H4 (cell line): ENCODE results near the gene HS3ST3B1. TPM values are rescaled to one million over a fixed set of nuclear protein-coding genes. Genes with fewer than 3 reads are reported as not detected.

Experiments used
- DNase-seq: peaks from one replicate; pipeline ENCODE4 v3.0.0-alpha.2; 2015; ENCODE audit warnings: low spot score
- total RNA-seq: library from RNA; depleted of rRNA; stranded (reverse); fragments of >200 nt; shearing (Covaris generic); gene quantifications from 2 replicates; pipeline ENCODE4 v1.2.3, GENCODE V29; 2014

The HS3ST3B1 gene
- total RNA-seq, 1 experiment from 2014 or later, result 9.8 TPM

DNA sequence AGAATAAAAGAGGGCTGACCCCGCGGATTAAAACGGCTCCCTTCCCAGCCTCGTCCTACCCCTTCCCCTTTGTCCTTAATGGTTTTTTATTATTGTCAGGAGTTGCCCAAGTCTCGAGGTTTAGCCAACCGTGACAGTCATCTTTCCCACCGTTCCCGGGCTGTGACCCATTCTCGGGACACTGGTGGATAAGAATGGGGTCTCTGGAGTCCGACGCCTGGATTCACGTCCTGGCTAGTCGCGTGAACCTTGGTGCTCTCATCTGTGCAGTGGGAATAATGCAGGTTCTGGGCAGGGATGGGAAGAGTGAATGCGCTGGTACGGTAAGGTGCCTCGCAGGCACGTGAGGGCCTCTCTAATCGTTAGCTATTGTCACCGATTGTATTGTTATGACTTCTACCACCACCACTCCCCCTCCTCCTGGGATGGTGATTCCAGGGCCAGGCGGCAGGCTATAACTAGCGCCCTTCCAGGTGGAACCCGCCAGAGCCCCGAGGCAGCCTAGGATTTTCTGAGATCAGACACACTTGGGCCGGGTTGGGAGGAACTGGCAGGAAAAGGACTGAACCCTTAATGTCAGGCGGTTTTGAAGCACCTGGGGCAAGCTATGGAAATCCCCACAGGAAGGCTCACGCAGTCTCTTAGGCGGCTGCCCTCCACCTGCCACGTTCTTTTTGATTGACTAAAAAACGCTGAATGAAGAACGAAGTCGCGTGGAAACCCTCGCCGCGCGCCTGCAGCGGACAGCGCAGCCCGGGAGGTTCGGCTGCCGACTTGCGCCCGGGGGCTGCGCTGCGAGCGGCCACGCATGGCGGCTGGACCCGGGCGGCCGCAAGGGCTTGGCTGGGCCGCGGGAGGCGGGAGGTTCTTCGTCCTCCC is 2.7 kb downstream of the HS3ST3B1 start:
- no peak for DNase-seq

GRCh38 chr17:14304222-14304772 is 3.4 kb downstream of the HS3ST3B1 start:
- peak; percentile 18 for DNase-seq

DNA sequence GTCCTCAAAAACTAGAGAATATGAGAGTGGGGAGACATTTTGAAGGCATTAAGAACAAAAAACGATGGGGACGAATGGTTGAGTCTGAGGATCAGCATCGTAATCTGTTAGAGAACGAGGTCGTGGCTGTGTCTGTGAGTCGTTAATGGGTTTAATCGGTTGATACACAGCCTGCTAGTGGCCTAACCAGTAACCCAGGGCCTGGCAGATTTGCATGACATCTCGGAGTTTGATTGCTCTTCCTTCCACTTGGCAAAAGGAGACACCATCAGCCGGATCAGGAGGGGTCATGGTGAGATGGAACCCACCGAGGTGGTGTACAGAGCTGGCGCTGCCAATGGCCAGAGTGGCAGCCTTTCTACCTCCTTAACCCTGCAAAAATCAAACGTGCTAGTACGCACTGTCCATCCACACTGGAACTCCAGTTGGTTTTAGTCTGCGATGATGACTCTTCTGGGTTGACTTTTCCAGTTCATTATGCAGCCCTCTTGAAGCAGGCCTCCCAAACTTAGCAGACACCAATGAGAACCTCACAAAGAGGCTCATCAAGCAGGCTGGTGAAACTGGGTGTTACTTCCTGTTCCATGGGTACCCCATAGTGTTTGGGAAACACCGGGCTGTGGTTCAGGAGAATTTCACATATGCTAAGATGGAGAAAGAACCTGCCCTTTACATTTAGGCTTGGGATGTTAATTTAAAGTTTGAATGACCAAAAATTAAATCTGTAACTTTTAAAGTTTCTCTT is 4.1 kb downstream of the HS3ST3B1 start:
- DNase-seq, result peak; percentile 48

GRCh38 chr17:14305785-14306496 is 5.1 kb downstream of the HS3ST3B1 start:
- no peak for DNase-seq

DNA sequence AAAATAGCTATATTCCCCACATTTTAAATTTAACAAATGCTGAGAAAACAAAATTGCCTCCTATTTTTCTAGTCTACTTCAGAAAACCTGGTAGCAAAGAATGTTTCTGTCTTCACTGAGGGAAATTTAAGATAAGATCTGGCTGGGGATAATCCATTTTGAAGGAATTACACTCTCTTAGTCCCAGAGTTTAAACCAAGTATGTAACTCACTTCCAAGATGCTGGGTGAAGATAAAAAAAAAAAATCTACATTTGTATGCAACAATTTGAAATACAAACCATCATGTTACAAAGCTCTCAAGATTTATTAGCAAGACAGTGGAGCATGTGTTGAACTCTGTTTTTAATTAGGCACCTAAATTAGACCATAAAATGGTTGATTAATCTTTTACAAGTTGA is 5.7 kb downstream of the HS3ST3B1 start:
- no peak for DNase-seq

DNA sequence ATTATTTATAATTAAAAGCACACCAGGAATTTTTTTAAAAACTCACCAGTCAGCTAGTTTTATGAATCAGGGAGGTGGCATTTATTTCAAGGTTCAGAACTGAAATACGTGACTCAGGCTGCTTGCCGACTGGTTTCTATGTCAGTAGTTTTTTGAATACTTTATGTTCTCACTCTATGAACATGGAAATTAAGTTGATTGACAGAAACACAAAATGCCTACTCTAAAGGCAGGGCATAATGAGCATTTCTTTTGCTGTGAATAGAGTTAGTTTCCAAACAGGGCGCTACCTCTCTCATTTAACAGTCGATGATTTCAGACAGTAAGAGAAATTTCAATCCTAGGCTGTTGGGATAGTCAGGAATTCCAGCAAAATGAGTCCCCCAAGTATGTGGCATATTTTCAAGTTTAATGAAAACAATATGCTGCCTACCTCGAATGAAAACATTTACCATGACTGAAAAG is 6.7 kb downstream of the HS3ST3B1 start:
- DNase-seq, result peak; percentile 26

GRCh38 chr17:14308636-14308964 is 7.7 kb downstream of the HS3ST3B1 start:
- DNase-seq, result peak; percentile 28

- DNase-seq, result peak; percentile 97
These were observed 8.3 kb downstream of the HS3ST3B1 start for GRCh38 chr17:14308965-14309879.

GRCh38 chr17:14310101-14310500 is 9.2 kb downstream of the HS3ST3B1 start:
- DNase-seq, result no peak

GRCh38 chr17:14310605-14311004 is 9.7 kb downstream of the HS3ST3B1 start:
- DNase-seq, result no peak

DNA sequence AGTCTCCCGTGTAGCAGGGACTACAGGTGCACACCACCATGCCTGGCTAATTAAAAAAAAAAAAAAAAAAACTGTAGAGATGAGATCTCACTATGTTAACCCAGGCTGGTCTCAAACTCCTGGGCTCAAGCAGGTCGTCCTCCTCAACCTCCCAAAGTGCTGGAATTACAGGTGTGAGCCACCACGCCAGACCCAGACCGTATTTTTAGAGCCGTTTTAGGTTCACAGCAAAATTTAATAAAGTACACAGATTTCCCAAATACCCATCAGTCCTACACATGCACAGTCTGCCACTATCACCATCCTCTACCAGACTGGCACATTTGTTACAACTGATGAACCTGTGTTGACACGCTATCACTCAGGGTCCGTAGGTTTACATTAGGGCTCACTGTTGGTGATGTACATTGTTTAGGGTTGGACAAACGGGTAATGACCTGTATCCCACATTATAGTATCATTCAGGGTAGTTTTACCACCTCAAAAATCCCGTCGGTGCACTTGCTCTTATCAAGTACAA is 10.4 kb downstream of the HS3ST3B1 start:
- DNase-seq, result no peak

DNA sequence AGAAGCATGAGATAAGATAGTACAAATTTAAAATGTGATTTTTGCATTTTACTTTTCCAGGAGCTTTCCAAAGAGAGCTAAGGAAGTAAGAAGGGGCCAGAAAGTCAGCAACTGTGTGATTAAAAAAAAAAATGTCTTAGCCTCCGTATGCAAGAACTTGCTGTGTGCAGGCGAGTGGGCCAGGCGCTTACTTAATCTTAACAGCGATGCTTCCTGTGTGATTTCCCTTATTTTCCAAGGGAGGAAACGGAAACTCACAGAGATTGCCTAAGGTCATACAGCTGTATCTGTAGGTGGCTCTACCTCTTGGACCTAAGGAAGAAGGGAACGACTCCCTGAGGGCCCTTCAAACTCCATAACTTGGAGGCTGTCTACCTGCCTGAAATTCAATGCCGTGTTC is 11.1 kb downstream of the HS3ST3B1 start:
- DNase-seq, result no peak

DNA sequence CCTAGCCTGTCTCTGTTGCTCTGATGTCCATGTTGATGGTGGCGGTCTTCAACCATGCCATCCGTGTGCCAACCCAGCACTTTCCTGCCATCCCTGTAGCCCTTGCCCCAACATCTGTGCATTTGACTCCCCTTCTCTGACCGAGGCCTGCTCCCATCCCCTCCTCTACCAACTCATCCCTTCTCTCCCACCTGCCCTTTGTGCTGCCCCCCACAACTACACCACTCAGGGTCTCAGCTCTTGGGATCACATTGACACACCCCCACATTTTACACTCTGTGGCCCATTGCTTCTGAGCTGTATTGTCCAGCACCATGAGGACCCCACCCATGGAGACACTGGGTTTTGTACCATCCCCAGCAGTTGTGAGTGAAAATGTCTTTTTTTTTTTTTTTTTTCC is 11.6 kb downstream of the HS3ST3B1 start:
- DNase-seq, result no peak

GRCh38 chr17:14316126-14316832 is 15.4 kb downstream of the HS3ST3B1 start:
- peak; percentile 82 for DNase-seq

GRCh38 chr17:14317383-14317782 is 16.5 kb downstream of the HS3ST3B1 start:
- DNase-seq, result no peak

DNA sequence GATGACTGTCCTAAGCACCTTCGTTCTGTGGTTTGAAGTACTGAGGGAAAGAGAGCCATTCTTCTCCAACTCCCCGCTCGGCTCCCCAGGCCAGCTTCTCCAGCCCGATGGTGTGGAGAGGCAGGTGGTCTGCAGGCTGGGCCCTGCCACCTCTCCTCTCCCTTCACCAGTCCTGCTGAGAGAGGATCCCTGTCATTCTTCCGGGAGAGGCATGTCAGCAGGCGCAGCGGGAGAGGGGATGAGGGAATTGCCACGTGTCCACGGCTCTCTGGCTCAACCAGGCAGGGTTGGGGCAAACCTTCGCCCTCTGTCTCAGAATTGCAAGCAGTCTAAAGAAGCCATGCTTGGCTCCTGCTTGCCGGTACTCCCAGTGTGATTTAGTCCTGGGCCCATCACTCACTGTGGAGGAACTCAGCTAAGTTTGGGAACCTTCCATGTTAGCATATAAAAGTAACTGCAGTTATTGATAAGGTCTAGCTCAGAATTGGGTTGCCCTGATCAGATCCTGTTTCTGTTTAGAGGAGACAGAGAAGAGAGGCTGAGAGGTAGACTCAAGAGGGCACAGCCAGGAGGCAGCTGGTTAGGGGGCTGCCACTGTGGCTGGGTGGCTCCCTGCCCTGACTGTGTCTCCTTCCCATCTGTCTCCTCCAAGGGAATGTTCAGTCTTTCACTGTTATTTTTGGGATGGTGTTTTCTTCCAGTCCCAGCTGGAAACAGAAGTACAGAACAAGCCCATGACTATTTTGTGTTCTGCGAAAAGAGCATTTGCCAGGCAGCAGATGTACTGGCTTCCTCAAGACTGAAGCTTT is 17.4 kb downstream of the HS3ST3B1 start:
- no peak for DNase-seq

DNA sequence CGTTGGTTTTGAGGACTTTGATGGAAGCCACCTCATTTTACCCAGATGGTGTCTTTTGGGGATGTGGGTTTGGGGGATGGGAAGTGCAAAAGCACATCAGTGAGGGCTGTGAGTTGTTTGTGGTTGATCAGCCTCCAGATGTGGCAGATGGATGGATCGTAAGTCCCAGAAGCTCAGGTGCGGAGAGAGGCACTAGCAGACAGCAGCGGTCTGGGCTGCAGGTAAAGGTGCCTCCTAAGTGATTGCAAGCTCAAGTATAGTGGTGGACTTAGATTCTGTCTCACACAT is 18.0 kb downstream of the HS3ST3B1 start:
- DNase-seq, result no peak

GRCh38 chr17:14320098-14320497 is 19.2 kb downstream of the HS3ST3B1 start:
- no peak for DNase-seq

DNA sequence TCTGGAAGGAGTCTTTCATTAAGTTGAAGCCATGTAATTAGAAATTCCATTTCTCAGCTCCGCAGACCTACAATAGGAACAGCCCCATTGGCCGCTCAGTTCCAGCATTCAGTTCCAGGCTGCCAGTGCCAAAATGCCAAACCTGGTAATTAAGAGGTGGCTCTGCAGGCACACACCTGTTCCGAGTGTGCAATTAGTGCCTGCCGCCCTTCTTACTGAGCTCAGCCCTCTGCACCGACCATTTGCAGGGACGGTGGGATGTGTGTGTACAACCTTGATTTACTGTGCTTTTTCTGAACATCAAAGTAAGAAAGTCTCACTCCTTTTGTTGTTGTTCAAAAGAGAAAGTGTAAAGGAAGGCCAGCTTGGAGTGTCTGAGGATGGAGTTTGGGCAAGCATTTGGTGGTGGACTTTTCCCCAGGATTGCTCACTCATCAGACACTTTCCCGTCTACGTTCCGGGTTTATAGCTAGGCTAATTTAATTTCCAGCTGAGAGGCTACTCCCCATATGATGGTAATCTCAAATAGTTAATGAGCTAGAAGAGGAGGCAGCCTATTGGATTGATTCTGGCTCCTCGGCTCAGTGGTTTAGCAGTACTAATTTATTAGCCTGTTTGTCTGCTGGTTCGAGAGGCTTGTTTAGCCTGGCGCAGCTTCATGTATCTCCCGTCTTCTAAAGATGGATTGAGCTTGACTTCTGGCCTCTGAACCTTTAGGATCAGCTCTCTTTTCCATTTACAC is 20.0 kb downstream of the HS3ST3B1 start:
- DNase-seq, result no peak
